ENCODE measurements around the gene CLCA4. TPM values are rescaled to one million over a fixed set of nuclear protein-coding genes. Genes with fewer than 3 reads are reported as not detected.

Gene CLCA4
- total and polyA plus RNA-seq, 9 of the 15 experiments (the other 6 are each of a cell fraction or from before 2014, with no cell fraction given): not detected

DNA sequence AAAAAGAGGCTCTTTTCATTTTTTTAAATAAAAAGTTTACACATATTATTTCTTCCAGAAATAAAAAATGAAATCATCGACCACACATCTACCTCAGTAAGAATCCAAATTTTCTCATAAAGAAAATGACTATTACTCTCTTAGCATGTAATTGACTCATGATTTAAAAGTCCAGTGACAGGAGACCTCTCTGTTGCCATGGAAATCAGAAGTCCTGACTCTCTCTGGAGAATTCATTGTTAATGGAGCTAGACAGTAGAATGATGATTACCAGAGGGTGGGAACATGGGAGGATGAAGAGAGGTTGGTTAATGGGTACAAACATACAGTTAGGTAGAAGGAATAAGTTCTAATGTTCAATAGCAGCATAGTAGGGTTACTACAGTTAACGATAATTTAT is 5.0 kb upstream of the CLCA4 start:
- intact Hi-C loops (cut with micrococcal nuclease) (no loop called here), in situ Hi-C loops (cut with MboI) (no loop called here)
- Histone ChIP-seq H3K79me2 (ENCODE audit: control insufficient read depth, insufficient read depth, low read length) (no peaks in the 10 kb centered on the region), H3K4me3 (no peak overlapping the region), H3K36me3 (ENCODE audit: control insufficient read depth, insufficient read depth, low read length) (no peaks in the 10 kb centered on the region), H2AFZ (ENCODE audit: low read depth, low read length) (no peak overlapping the region), H3K9me3 (replicated peaks; ENCODE audit: control insufficient read depth, insufficient read depth, low read depth, low read length) (no peaks in the 10 kb centered on the region), H3K4me2 (ENCODE audit: insufficient read depth, low read length) (no peak overlapping the region), H3K9me1 (ENCODE audit: control insufficient read depth, insufficient read depth, low read length) (no peaks in the 10 kb centered on the region), H3K27me3 (ENCODE audit: control insufficient read depth in 2 of 2, insufficient read depth in 2 of 2, low read length in 2 of 2) (no peaks in the 10 kb centered on the region), H3K9ac (ENCODE audit: insufficient read depth in 1 of 2, low read depth in 2 of 2, low read length in 2 of 2) (no peak overlapping the region), H3K27ac (ENCODE audit: extremely low read depth, low read depth, low read length) (no peak overlapping the region), H4K20me1 (replicated peaks; ENCODE audit: control insufficient read depth, insufficient read depth, low read length) (no peaks in the 10 kb centered on the region), H3K4me1 (replicated peaks in 1 of 2; ENCODE audit: control insufficient read depth in 2 of 2, insufficient read depth in 2 of 2, low read length in 2 of 2) (no peaks in the 10 kb centered on the region)
- WGBS (ENCODE audit: insufficient coverage, low coverage, missing lambda C conversion rate): 0% methylated on average over 2 of the region's 2 CpGs
- TF ChIP-seq RFX1 (IDR thresholded peaks at IDR 0.05) (peak; percentile 39; the same call in 1 of the 2 replicates), ZBTB26 (CRISPR knock-in tag; IDR thresholded peaks at IDR 0.05) (no peak)
- TF ChIP-seq, protein P1, sequence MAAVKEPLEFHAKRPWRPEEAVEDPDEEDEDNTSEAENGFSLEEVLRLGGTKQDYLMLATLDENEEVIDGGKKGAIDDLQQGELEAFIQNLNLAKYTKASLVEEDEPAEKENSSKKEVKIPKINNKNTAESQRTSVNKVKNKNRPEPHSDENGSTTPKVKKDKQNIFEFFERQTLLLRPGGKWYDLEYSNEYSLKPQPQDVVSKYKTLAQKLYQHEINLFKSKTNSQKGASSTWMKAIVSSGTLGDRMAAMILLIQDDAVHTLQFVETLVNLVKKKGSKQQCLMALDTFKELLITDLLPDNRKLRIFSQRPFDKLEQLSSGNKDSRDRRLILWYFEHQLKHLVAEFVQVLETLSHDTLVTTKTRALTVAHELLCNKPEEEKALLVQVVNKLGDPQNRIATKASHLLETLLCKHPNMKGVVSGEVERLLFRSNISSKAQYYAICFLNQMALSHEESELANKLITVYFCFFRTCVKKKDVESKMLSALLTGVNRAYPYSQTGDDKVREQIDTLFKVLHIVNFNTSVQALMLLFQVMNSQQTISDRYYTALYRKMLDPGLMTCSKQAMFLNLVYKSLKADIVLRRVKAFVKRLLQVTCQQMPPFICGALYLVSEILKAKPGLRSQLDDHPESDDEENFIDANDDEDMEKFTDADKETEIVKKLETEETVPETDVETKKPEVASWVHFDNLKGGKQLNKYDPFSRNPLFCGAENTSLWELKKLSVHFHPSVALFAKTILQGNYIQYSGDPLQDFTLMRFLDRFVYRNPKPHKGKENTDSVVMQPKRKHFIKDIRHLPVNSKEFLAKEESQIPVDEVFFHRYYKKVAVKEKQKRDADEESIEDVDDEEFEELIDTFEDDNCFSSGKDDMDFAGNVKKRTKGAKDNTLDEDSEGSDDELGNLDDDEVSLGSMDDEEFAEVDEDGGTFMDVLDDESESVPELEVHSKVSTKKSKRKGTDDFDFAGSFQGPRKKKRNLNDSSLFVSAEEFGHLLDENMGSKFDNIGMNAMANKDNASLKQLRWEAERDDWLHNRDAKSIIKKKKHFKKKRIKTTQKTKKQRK (IDR thresholded peaks at IDR 0.05; ENCODE audit: borderline replicate concordance, low read depth, low read length): no peak
- POLR2A ChIA-PET: interaction anchor here (0.6 kb wide), 1 partner anchor 136 kb away, joined by 3 read pairs; no protein-coding TSS in a partner anchor
- CTCF ChIA-PET (ENCODE audit: low intra/inter-chr PET ratio): no interaction called here
- peak; percentile 55 for FAIRE-seq
- ATAC-seq: no peak
- DNase-seq (ENCODE audit: extremely low read depth in 1 of 4, low spot score in 3 of 4): no peak
- no TSS peak for BruUV-seq (replicated peaks)

Measured in K562 (cell line).